Measurements from ENCODE around the gene VPS13A.
"Not testable (repeated sequence)": the region's sequence is repeated elsewhere in the genome, so short reads cannot be mapped to it uniquely, and the experiment has no call there.

Gene VPS13A

GRCh38 chr9:77188242-77188641, 10.9 kb downstream of the VPS13A start:
- DNase-seq, result no peak

- no peak for DNase-seq
Measured at GRCh38 chr9:77194423-77194822, 17.1 kb downstream of the VPS13A start.

GRCh38 chr9:77210116-77210515, 32.8 kb downstream of the VPS13A start:
- DNase-seq, result no peak

GRCh38 chr9:77211561-77211960, 34.2 kb downstream of the VPS13A start:
- DNase-seq, result no peak

- no peak for DNase-seq
Measured at GRCh38 chr9:77212801-77213200, 35.5 kb downstream of the VPS13A start.

- no peak for DNase-seq
Measured at GRCh38 chr9:77215874-77216273, 38.5 kb downstream of the VPS13A start.

- DNase-seq, result no peak
Measured at GRCh38 chr9:77218612-77219011, 41.3 kb downstream of the VPS13A start.

GRCh38 chr9:77221431-77221830, 44.1 kb downstream of the VPS13A start:
- DNase-seq, result no peak

- no peak for DNase-seq
Measured at GRCh38 chr9:77224746-77225312, 47.5 kb downstream of the VPS13A start.

GRCh38 chr9:77236693-77237092, 59.4 kb downstream of the VPS13A start:
- no peak for DNase-seq

GRCh38 chr9:77237896-77238295, 60.6 kb downstream of the VPS13A start:
- DNase-seq, result no peak

- no peak for DNase-seq
Measured at GRCh38 chr9:77251050-77251449, 73.7 kb downstream of the VPS13A start.

GRCh38 chr9:77257275-77257674, 79.9 kb downstream of the VPS13A start:
- no peak for DNase-seq

GRCh38 chr9:77261605-77262004, 84.3 kb downstream of the VPS13A start:
- DNase-seq, result no peak

GRCh38 chr9:77267762-77268161, 90.4 kb downstream of the VPS13A start:
- not testable (repeated sequence) for DNase-seq

GRCh38 chr9:77271023-77271690, 93.8 kb downstream of the VPS13A start:
- no peak for DNase-seq

GRCh38 chr9:77276799-77277198, 99.5 kb downstream of the VPS13A start:
- no peak for DNase-seq

- no peak for DNase-seq
Measured at GRCh38 chr9:77277719-77278118, 100.4 kb downstream of the VPS13A start.

GRCh38 chr9:77283991-77284390, 106.7 kb downstream of the VPS13A start:
- DNase-seq, result no peak

- no peak for DNase-seq
Measured at GRCh38 chr9:77284616-77285015, 107.3 kb downstream of the VPS13A start.

- DNase-seq, result no peak
Measured at GRCh38 chr9:77290373-77290772, 113.0 kb downstream of the VPS13A start.

- DNase-seq, result no peak
Measured at GRCh38 chr9:77291714-77292113, 114.4 kb downstream of the VPS13A start.

- no peak for DNase-seq
Measured at GRCh38 chr9:77293949-77294348, 116.6 kb downstream of the VPS13A start.

- DNase-seq, result no peak
Measured at GRCh38 chr9:77304543-77304942, 127.2 kb downstream of the VPS13A start.
